Progenitor cell of endocrine pancreas (in vitro differentiated cells): ENCODE results near the gene M1AP. TPM values are rescaled to one million over a fixed set of nuclear protein-coding genes. Genes with fewer than 3 reads are reported as not detected.

ENCODE experiments used
- DNase-seq: peaks from one replicate; pipeline ENCODE4 v3.0.0; 2021; ENCODE audit warnings: low spot score; ENCODE audit not compliant: unreplicated experiment
- H3K27ac Mint-ChIP-seq: 2 replicates; pipeline ENCODE4 v1.8.0; 2021; ENCODE audit warnings: mild to moderate bottlenecking, moderate library complexity, mixed read lengths
- H3K27me3 Mint-ChIP-seq: 2 replicates; pipeline ENCODE4 v1.8.0; 2021; ENCODE audit warnings: mixed read lengths
- H3K36me3 Mint-ChIP-seq: 2 replicates; pipeline ENCODE4 v1.8.0; 2022; ENCODE audit warnings: mixed read lengths; ENCODE audit not compliant: insufficient read depth
- H3K4me1 Mint-ChIP-seq: 2 replicates; pipeline ENCODE4 v1.8.0; 2021; ENCODE audit warnings: low read depth, mixed read lengths
- H3K4me3 Mint-ChIP-seq: 2 replicates; pipeline ENCODE4 v1.8.0; 2021; ENCODE audit warnings: low read depth, mild to moderate bottlenecking, moderate library complexity, mixed read lengths
- H3K9me3 Mint-ChIP-seq: 2 replicates; pipeline ENCODE4 v1.8.0; 2021; ENCODE audit warnings: low read depth, mixed read lengths
- CTCF ChIP-seq: fragments of 200-600 bp; sonication (generic); IDR thresholded peaks from one replicate; pipeline ENCODE4 v1.5.0; 2021; ENCODE audit warnings: antibody characterized with exemption, mild to moderate bottlenecking; ENCODE audit not compliant: unreplicated experiment
- total RNA-seq: library from RNA; stranded (reverse); gene quantifications from 2 replicates; pipeline ENCODE4 v1.2.1, GENCODE V29; 2021

Gene M1AP
- total RNA-seq, 1 donor from 2014 or later, result 2.5 TPM

GRCh38 chr2:74532222-74532621, 115.9 kb downstream of the M1AP start:
- H3K27ac Mint-ChIP-seq, result no peak overlapping the region
- peaks cover 3% of the 10 kb centered on the region for H3K36me3 Mint-ChIP-seq
- H3K9me3 Mint-ChIP-seq, result no peaks in the 10 kb centered on the region
- DNase-seq, result no peak
- H3K27me3 Mint-ChIP-seq, result no peaks in the 10 kb centered on the region
- peak; percentile 14 for TF ChIP-seq CTCF
- no peak overlapping the region for H3K4me3 Mint-ChIP-seq
- H3K4me1 Mint-ChIP-seq, result peaks cover 17% of the 10 kb centered on the region

- H3K27ac Mint-ChIP-seq, result no peak overlapping the region
- peaks cover 6% of the 10 kb centered on the region for H3K36me3 Mint-ChIP-seq
- no peak for TF ChIP-seq CTCF
- no peaks in the 10 kb centered on the region for H3K27me3 Mint-ChIP-seq
- H3K4me1 Mint-ChIP-seq, result peaks cover 17% of the 10 kb centered on the region
- no peak for DNase-seq
- peak overlapping the region; percentile 98 for H3K4me3 Mint-ChIP-seq
- no peaks in the 10 kb centered on the region for H3K9me3 Mint-ChIP-seq
These were observed 116.5 kb downstream of the M1AP start for GRCh38 chr2:74531666-74532065.

GRCh38 chr2:74530239-74531187, 117.6 kb downstream of the M1AP start:
- Mint-ChIP-seq H3K9me3 (no peaks in the 10 kb centered on the region), H3K4me1 (peaks cover 17% of the 10 kb centered on the region), H3K4me3 (peak overlapping the region; percentile 98), H3K27ac (peak overlapping the region; percentile 52), H3K27me3 (no peaks in the 10 kb centered on the region), H3K36me3 (peaks cover 14% of the 10 kb centered on the region)
- TF ChIP-seq CTCF, result no peak
- no peak for DNase-seq

GRCh38 chr2:74529357-74530238, 118.5 kb downstream of the M1AP start, which contains the start of the genes AUP1 and HTRA2:
TSS of gene AUP1 (minus strand) at chr2:74529706. CDS start at chr2:74529629, 77 bp downstream.
TSS of gene HTRA2 (plus strand) at chr2:74529933. CDS start at chr2:74530007, 74 bp downstream.
- DNase-seq, result peak; percentile 95
- peaks cover 14% of the 10 kb centered on the region for H3K36me3 Mint-ChIP-seq
- peaks cover 17% of the 10 kb centered on the region for H3K4me1 Mint-ChIP-seq
- H3K27ac Mint-ChIP-seq, result peak within 1 kb of the TSS; percentile 97
- H3K27me3 Mint-ChIP-seq, result no peaks in the 10 kb centered on the region
- H3K4me3 Mint-ChIP-seq, result peak within 1 kb of the TSS; percentile 98
- TF ChIP-seq CTCF, result no peak
- H3K9me3 Mint-ChIP-seq, result no peaks in the 10 kb centered on the region
